ENCODE measurements around the gene DTNBP1.
A peak's percentile ranks its signal among the peaks of the same experiment; 100 is the strongest.

DTNBP1 gene

DNA sequence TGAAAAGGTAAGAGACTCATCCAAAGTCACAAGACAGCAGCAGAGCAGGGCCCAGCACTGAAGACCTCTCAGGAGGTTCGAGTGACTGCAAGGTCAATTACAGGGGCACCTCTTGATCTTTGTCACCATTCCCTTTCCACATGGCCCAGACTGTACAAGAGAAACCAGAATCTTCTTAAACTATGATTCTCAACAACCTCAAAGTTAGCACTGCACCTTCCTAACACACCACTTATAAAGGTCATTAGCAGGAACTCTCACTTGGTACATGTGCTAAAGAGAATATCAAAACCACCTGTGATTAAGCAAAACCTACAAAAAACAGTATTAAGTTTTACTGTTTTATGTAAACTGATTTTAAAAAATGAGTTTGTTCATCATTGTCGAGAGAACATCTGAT is 70.2 kb downstream of the DTNBP1 start:
- DNase-seq (ENCODE audit: low spot score): no peak

DNA sequence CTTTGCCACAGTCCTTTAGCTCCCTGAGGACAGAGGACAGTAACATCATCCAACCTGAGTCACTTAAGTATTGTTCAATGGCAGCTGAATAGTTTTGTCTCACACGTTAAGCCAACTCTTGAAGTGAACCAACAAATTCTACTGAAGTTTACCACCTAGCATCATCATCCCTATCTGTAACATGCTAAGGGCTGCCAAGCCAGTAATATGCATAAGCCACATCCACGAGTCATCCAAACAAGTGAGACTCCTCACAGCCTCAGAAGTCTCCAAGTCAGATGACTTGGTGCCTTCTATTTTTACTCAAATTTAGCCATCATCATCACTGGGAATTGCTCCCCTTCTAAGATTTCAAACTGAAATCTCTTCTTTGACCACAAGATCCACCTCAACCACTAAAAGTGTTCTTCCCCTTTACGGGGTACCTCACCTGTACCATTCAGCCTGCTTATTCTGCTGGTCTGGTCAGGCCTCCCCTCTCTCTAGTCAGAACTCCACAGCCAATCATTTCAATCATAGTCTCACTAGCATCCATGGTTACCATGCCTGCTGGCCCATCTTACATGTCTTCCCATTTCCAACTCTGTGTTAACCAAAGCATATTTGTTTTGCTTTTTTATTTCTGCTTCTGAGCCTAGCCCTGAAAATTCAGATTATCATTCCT is 73.7 kb downstream of the DTNBP1 start:
- DNase-seq (ENCODE audit: low spot score): peak; percentile 1

DNA sequence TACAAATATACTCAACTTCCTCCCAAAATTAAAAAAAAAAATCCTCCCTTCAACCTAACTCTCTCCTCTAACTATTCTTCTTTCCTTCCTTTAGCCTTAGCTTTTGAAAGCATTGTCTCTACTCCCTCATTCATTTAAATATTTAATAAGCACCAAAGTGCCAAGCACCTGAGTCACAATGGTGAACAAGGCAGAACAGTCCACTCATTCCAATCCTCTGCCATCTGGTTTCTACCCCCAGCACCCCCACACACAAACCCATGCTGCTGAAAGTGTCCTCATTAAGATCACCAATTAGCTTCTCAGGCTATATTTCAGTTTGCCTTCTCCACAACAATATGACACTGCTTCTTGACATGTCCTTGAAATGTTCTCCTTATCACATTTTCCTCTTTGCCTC is 76.3 kb downstream of the DTNBP1 start:
- DNase-seq (ENCODE audit: low spot score): no peak

DNA sequence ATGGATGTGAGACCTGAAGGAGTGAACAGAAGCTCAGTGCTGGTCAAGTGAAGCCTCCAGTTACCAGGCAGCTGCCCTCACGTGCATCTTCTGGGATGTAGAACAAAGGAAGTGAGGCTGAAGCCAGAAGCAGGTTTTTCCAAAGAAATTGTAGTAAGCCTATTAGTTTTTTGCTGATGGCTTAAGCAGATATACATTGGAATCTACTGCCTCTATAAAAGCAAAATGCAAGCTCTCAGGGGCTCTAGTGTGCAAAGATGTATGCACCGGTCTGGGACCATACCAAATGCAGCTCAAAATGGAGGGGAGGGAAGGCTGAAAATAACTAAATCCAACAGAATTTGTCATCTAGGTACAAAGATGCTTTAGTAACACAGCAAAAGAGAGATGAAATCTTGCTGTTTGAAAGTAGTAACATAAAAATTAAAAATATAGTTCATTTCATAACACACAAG is 77.0 kb downstream of the DTNBP1 start:
- no peak for DNase-seq (ENCODE audit: low spot score)

DNA sequence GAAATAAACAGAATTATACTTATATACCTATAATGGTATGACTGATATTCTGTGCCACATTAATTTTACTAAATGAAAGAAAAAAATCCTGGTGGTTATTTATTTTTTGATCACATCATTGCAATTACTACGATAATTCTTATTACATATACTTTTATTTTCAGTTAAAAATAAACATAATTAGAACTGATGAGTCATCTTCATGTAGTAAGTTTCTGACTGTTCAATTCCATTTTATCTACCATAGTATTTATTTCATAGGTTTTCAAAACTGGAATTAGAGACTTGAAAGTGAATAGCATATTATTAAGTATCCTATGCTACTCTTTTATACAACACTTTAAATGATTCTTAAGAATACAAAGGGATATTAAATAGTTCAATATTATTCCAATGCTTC is 80.3 kb downstream of the DTNBP1 start:
- DNase-seq (ENCODE audit: low spot score): no peak

DNA sequence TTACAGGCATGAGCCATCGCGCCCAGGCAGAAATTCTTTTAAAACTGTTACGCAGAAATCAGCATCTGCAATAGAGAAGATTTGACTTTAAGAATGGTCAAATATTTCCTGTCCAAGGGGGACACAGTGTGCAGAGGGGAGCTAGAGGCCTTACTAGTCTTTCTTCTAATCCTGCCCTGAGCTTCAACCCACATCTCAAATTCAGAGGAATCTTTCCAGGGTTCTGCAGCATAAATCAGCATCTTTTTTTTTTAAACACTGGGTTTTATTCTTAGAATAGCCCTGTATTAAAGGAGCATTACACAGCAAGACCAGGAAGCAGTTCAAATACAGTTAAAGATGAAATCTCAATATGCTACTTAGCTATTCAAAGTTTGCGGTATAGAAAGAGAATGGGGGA is 81.1 kb downstream of the DTNBP1 start:
- DNase-seq (ENCODE audit: low spot score): no peak

DNA sequence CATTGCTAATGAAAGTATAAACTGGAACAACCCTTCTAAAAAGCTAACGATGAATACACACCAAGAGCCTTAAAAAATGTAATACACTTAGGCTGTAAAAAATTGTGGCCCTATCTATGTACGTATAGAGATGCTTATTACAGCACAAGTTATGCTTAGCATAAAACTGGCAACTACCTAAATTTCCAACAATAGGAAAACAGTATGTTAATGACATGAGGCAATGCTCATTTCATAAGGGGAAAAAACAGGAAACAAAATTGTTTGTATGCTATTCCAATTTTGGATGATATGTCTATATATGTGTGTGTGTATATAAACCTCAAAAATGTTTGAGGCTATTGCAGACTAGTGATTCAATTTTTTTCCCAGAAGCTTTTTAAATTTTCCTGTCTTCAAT is 82.5 kb downstream of the DTNBP1 start:
- no peak for DNase-seq (ENCODE audit: low spot score)

DNA sequence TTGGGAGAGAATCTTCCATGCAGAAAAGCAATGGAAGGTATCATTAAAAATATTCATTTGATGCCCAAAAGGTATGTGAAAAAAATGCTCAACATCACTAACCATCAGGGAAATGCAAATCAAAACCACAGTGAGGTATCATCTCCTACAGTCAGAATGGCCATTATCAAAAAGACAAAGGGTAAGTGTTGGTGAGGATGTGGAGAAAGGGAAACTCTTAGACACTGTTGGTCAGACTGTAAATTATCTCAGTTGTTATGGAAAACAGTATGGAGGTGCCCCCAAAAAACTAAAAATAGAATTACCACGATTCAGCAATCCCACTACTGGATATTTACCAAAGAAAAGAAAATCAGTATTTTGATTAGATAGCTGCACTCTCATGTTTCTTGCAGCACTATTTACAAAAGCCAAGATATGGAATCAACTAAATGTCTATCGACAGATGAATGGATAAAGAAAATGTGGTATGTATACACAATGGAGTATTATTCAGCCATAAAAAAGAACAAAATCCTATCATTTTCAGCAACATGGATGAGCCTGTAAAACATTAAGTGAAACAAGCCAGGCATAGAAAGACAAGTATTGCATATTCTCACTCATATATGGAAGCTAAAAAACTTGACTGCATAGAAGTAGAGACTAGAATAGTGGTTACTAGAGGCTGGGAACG is 84.0 kb downstream of the DTNBP1 start:
- no peak for DNase-seq (ENCODE audit: low spot score)

DNA sequence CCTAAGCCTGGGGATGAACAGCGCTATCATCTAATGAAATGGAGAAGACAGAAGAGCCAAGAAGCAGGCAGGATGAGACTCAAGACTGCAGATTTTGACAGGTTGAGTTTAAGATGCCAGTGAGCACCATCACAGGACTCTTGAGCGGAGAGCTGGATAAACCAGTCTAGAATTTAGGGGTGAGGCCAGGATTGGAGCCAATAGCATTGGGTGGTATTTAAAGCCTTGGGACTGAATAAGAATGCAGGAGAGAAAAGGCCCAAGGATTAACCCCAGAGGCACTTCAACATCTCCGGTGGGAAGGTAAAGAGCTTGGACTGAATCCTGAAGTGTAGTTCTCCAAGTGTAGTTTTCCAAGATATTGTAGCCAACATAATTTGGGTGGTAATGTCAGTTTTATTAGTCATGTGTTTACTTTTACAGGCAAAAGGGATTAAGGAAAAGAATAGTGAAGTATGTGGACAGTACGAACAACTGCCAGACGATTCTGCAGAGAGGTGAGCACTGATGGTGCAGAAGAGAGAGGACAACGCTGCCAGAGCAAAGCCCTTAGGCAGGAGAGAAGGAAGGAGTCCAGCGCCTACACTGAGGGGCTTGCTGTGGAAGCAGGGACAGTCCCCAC is 85.2 kb downstream of the DTNBP1 start:
- no peak for DNase-seq (ENCODE audit: low spot score)

DNA sequence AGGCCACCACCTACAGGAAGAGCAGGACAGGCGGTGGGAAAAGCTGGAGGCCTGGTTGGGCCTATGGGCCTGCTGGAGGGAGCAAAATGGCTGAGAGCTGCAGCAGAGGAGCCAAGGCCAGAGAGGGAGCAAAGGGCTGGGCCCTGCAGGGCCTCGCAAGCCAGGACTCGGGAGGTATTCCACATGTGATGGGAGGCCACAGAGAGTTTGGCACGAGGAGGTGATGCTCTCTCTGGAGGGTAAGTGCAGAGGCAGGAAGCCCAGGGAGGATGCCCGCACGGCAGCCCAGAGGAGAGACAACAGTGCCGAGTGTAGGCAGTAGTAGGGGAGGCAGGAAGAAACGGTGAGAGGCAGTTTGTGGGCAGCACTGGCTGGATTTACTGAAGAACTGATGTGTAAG is 85.7 kb downstream of the DTNBP1 start:
- DNase-seq (ENCODE audit: low spot score): no peak

DNA sequence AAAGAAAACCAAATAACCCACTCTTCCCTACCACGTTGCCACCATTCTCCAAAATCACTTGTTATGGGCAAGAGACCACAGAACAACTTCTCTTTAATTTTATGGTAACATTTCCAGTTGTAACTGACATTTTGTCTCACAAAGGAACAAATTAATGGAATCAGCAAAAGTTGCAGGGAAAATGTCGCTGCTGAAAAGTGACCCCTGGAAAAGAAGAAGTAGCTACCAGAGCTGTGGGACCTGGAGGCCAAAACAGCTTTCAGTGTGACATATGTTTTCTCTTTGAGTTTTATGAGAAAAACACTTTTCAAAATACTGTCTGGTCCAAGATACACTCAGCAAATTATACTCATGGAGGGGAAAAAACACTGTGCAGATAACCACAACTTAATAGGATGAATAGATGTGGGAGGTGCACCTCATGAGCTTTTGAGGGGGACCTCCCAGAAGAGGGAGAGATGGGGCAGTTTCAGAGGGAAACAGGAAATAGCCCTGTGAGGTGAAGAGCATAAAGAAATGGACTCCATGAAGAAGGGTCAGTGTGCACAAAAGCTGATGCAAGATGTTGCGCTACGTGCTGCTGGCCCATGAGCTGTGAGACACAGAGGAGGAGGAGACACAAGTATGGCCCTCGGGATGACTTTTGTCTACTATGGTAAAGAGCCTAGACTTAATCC is 87.3 kb downstream of the DTNBP1 start:
- DNase-seq (ENCODE audit: low spot score): no peak

DNA sequence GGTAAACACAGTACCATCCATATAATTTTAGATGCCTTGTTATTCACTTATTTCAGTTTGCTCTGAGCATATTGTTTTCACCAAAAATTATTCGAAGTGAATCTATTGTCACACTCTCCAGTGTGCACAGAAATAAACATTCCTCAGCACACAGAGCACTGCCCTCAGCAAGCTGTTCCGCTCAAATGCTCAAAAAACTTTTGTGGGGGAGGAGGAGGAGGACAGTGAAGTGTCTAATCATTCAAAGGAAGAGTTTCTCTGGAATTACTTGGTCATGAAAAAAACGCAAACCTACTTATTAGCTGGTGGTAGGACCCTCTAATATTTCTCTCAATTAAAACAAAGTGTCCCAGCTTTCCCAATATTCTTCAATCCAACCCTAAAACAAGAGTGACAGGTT is 88.3 kb downstream of the DTNBP1 start:
- no peak for DNase-seq (ENCODE audit: low spot score)

DNA sequence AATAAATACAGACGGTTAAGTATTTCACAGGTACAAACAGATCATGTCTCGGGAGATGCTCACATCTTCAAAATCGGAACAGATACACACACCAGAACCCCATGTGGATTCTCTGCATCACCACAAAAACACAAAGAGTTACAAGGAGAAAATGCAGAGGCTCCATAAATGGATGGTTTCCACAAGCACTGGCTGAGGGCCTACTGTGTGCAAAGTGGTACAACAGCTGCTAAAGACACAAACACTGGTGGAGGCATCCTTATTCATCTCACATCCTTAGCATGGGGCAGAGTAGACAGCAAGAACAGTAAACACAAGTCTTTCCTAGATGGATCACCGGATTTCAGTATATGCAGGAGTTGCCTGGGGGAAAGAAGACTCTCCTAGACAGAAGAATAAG is 88.8 kb downstream of the DTNBP1 start:
- no peak for DNase-seq (ENCODE audit: low spot score)

DNA sequence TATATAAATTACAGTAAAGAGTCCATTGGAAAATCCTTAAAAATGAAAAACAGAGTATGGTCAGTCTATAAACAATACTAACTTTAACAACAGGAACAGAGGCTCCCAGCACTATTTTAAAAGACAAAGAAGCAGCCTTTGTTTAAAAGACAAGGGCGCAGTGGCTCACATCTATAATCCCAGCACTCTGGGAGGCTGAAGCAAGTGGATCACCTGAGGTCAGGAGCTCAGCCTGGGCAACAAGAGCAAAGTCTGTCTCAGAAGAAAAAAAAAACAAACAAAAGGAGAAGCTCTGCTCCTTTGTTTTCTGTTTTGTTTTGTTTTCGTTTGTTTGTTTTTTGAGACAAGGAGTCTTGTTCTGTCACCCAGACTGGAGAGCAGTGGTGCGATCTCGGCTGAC is 89.4 kb downstream of the DTNBP1 start:
- no peak for DNase-seq (ENCODE audit: low spot score)

DNA sequence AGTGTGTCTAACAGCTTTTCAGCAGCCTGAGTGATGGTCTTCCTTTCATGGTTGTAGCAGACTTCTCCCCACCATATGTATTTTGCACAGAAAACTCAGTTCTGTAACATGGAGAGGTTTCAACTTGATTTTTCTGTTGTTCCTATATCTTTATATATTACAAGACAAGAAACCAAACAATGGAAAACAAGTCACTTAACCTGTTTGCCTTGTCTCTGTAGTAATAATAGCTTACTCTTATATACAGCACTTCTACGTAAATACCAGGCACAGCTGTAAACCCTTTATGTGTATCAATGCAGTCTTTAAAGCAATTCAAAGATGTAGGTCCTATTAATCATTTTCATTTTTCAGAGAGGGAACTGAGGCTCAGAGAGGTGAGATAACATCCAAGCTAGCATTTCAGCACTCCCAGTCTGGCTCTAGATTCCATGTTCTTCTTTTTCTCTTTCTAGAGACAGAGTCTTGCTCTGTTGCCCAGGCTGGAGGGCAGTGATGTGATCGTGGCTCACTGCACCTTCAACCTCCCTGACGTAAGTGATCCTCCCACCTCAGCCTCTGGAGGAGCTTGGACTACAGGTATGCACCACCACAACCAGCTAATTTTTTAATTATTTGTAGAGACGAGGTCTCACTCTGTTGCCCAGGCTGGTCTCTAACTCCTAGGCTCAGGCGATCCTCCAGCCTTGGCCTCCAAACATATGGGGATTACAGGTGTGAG is 90.4 kb downstream of the DTNBP1 start:
- DNase-seq (ENCODE audit: low spot score): no peak

DNA sequence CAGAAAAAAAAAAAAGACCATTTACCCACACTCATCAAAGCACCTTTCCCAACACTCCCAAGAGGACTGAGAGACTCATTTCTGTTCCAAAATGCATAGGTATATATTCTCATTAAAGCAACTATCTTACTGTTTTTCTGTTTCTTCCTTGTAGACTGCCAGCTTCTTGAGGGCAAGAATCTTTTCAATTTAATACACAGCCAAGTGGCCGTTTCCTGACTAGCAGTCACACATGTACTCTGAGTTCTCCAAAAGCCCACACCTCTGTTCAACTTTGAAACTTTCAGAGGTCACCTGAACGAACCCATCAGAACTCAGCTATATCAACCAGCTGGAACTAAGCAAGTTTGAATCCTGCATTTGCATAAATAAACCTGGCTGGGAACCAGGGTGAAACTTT is 92.7 kb downstream of the DTNBP1 start:
- no peak for DNase-seq (ENCODE audit: low spot score)

DNA sequence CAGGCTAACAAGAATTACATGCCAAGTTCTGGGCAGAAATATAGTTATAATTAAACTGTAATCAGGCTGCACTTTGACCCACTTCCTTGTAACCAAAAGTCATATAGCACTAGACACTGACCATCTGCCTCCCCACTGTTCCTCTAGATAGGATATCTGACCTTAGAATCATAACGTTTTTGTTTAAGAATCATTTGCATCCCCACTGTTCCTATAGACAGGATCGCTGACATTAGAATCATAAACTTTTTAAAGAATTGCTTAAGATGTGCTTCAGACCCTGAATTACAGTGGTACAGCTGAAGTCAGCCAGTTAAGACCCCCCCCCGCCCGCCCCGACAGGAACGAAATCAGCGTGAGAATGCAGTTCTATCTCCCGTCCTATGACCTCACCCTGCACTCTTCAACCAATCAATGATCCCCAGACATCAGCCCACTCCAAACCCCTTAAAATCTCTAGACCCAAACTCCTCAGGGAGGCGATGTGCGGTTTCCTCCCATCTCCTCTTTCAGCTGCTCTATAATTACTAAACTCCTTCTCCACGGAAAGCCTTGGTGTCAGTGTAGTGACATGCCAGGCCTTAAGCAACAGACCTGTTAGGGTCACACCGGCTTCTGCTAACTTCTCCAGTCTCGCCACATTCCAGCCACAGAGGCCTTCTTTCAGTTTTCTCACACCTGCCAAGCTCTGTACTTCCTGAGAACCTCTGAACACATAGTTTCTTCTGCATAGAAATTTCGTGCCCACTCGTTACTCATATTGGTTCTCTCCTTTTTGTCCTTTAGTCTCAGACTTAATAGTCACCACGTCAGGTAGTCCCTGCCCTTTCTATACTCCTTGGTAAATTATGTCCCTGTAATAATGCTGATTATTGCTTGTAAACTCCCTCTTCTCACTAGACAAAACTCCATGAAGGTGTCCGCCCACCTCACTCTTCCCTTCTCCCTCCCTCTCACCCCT is 93.5 kb downstream of the DTNBP1 start:
- DNase-seq (ENCODE audit: low spot score): no peak

DNA sequence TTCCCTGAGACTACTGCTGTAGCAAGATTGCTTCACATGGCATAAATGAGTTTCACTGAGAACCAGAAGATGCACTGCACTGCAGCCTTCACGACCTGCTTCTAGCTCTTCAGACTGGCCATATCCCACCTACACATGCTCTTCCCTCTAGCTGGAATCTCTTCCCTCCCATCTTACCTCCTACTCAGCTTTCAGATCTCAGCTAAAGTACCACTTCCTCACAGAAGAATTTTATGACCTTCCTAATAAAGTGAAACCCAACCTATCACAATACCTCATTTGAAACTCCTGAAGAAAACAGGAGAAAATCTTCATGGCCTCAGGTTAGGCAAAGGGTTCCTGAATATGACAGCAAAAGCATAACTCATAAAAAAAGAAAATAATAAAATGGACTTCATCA is 99.9 kb downstream of the DTNBP1 start:
- no peak for DNase-seq (ENCODE audit: low spot score)

DNA sequence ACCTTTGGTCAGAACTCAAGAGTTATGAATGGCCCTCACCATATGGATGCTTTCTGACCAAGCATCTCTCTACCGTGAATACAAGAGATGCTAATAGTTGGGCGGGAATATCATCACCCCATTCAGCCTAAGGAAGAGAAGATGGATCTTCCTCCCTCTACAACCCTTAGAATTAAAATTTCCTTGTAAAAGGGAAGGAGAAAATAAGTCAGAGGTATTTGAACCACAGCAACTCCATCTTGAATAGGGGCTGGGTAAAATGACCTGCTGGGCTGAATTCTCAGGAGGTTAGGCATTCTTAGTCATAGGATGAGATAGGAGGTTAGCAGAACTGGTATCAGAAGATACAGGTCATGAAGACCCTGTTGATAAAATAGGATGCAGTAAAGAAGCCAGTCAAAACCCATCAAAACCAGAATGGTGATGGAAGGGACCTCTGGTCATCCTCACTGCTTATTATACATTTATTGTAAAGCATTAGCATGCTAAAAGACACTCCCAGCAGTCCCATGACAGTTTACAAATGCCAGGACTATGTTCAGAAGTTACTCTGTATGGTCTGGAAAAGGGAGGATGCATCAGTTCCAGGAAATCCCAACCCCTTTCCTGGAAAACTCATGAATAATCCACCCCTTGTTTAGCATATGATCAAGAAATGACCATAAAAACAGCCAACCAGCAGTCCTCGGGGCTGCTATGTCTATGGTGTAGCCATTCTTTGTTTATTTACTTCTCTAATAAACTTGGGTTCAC is 101.2 kb downstream of the DTNBP1 start:
- DNase-seq (ENCODE audit: low spot score): no peak

DNA sequence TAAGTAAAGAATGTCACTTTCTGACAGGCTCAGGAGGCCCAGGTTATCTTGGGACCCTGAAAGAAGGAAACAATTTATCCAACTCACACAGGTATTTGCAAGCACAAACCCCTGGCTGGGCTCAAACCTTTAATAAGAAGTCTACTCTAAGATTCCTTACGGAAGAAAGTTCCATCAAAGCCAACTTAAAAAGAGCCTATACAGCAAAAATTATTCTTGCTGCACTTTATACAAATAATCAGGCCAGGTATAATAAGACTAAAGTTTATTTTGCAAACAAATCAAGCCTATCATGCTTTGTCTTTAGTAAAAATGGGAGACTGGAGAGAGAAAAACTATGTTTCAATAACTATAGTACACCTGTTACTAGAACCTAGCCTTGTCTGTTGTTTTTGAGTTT is 102.1 kb downstream of the DTNBP1 start:
- no peak for DNase-seq (ENCODE audit: low spot score)

Measured in kidney capillary endothelial cell (primary cell).